ENCODE data around the gene SLC9A1.
A peak's percentile ranks its signal among the peaks of the same experiment; 100 is the strongest.

The SLC9A1 gene

GRCh38 chr1:27152004-27152828, 2.7 kb downstream of the SLC9A1 start:
- DNase-seq (ENCODE audit: low read depth), result no peak
- no peak for TF ChIP-seq CTCF (IDR thresholded peaks at IDR 0.05; ENCODE audit: low read depth, low read length, missing control alignments)
- peak overlapping the region; percentile 77 for H3K4me3 ChIP-seq (ENCODE audit: low read depth, low read length)

- H3K4me3 ChIP-seq (ENCODE audit: low read depth, low read length), result no peak overlapping the region
- no peak for DNase-seq (ENCODE audit: low read depth)
- no peak for TF ChIP-seq CTCF (IDR thresholded peaks at IDR 0.05; ENCODE audit: low read depth, low read length, missing control alignments)
Measured at GRCh38 chr1:27150641-27151040, 4.3 kb downstream of the SLC9A1 start.

- no peak for TF ChIP-seq CTCF (IDR thresholded peaks at IDR 0.05; ENCODE audit: low read depth, low read length, missing control alignments)
- DNase-seq (ENCODE audit: low read depth), result no peak
- no peak overlapping the region for H3K4me3 ChIP-seq (ENCODE audit: low read depth, low read length)
Measured at GRCh38 chr1:27150183-27150582, 4.7 kb downstream of the SLC9A1 start.

GRCh38 chr1:27149762-27150113, 5.2 kb downstream of the SLC9A1 start:
- TF ChIP-seq CTCF (IDR thresholded peaks at IDR 0.05; ENCODE audit: low read depth, low read length, missing control alignments), result no peak
- no peak for DNase-seq (ENCODE audit: low read depth)
- no peak overlapping the region for H3K4me3 ChIP-seq (ENCODE audit: low read depth, low read length)

GRCh38 chr1:27149084-27149761, 5.7 kb downstream of the SLC9A1 start:
- TF ChIP-seq CTCF (IDR thresholded peaks at IDR 0.05; ENCODE audit: low read depth, low read length, missing control alignments), result no peak
- no peak for DNase-seq (ENCODE audit: low read depth)
- no peak overlapping the region for H3K4me3 ChIP-seq (ENCODE audit: low read depth, low read length)

- H3K4me3 ChIP-seq (ENCODE audit: low read depth, low read length), result no peak overlapping the region
- no peak for DNase-seq (ENCODE audit: low read depth)
- TF ChIP-seq CTCF (IDR thresholded peaks at IDR 0.05; ENCODE audit: low read depth, low read length, missing control alignments), result no peak
Measured at GRCh38 chr1:27148591-27148990, 6.3 kb downstream of the SLC9A1 start.
